ENCODE measurements around the gene TSEN15. TPM values are rescaled to one million over a fixed set of nuclear protein-coding genes. Genes with fewer than 3 reads are reported as not detected.

Gene TSEN15
- total and polyA plus RNA-seq, 2 donors = 30.1 to 41.4 TPM

- Histone ChIP-seq H3K4me1 (ENCODE audit: control insufficient read depth in 2 of 2, insufficient read depth in 2 of 2, low read length in 2 of 2) (no peaks in the 10 kb centered on the region), H3K9me3 (ENCODE audit: control insufficient read depth in 2 of 2, insufficient read depth in 1 of 2, low read length in 1 of 2) (no peaks in the 10 kb centered on the region), H3K27me3 (ENCODE audit: control insufficient read depth in 2 of 2, insufficient read depth in 1 of 2, low read length in 1 of 2) (peaks cover 0 to 3% of the 10 kb centered on the region in 2 donors), H3K36me3 (ENCODE audit: control insufficient read depth in 2 of 2, insufficient read depth in 2 of 2, low read length in 1 of 2) (no peaks in the 10 kb centered on the region), H3K4me3 (ENCODE audit: low read length in 2 of 2) (no peak overlapping the region), H3K27ac (ENCODE audit: low read depth in 1 of 2, low read length in 1 of 2) (no peak overlapping the region)
- DNase-seq (ENCODE audit: low read depth in 6 of 9, low spot score in 9 of 9) = peak in 1 of 9 donors; percentile 8
- 94% methylated on average over 1 of the region's 1 CpG for WGBS
Measured at GRCh38 chr1:184025242-184025675, 26.3 kb upstream of the TSEN15 start.

DNA sequence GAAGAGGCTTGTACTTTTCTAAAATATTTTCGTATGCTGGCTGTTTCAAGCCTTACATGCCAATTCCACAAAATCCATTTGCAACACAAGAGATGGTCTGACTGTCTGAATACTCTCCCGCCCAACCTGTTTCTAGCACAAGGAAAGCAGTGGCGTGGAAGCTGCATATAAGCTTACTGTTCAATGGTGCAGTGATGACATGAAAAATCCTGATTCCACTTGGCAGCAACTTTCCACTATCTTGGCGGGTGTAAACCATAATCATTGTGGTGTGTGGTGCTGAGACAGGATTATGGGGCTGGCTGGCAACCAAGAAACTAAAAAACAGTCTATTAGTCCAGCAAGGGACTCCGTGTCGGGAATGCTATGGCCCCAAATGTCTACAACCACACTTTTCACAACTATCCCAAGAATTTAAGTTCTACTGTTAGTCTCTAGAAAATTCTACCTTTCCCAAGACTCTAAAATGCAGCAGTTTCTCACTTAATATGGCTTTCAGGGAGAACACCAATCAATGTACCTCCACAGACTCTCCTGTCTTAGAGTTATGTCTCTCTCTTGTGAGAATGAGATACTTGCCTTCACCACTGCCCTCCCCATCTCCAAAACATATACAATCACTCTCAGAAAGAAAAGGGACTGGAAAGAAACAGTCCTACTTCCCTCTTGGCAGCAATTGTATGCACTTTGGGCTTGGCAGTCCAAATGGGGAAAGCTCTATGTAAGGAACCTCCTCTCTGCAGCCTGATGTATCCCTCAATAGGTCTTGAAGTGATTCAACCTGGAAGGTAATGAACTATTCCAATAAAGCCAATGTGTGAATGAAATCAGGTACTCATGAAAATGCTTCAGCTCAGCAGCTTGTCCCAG, 23.5 kb upstream of the TSEN15 start:
- H3K27me3 ChIP-seq (ENCODE audit: control insufficient read depth in 2 of 2, insufficient read depth in 1 of 2, low read length in 1 of 2) = peaks cover 3 to 13% of the 10 kb centered on the region in 2 donors
- no peak overlapping the region for H3K4me3 ChIP-seq (ENCODE audit: low read length in 2 of 2)
- no peaks in the 10 kb centered on the region for H3K36me3 ChIP-seq (ENCODE audit: control insufficient read depth in 2 of 2, insufficient read depth in 2 of 2, low read length in 1 of 2)
- no peak overlapping the region for H3K27ac ChIP-seq (ENCODE audit: low read depth in 1 of 2, low read length in 1 of 2)
- H3K4me1 ChIP-seq (ENCODE audit: control insufficient read depth in 2 of 2, insufficient read depth in 2 of 2, low read length in 2 of 2) = no peaks in the 10 kb centered on the region
- 80% methylated on average over 6 of the region's 6 CpGs for WGBS
- DNase-seq (ENCODE audit: low read depth in 6 of 9, low spot score in 9 of 9) = no peak
- H3K9me3 ChIP-seq (ENCODE audit: control insufficient read depth in 2 of 2, insufficient read depth in 1 of 2, low read length in 1 of 2) = no peaks in the 10 kb centered on the region

DNA sequence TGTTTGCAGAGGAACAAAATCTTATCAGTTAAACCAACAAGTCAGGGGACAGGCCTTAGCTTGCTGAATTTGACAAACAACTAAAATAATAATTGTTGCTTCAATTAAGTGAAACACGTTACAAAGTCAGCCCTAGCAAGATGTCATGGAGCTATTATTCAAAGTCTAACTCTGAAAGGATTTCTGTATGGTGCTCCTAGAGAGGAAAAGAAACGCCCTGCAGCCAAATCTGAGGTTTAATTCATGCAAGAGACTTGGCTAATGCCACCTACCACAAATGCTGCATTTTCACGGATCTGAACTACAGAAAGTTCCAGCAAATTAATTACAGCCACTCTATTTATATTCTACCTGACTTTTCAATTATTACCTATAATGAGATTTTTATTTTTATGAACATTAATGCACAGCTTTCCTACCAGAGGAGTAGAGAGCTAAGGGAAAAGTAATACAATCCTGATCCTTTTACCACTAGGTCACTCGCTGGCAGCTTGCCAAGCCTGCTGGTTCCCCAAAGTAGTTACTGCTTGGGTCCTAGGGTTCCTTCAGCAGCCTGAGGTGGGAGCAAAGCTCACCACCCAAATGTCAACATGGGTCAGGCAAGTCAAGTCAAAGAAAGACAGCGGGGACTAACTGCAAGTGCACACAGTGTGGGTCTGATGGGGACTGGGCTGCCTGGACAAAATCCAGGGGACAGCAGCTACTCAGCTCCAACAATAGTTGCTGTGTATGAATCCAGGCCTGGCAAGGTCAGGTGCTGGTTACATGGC, 22.5 kb upstream of the TSEN15 start:
- H3K4me1 ChIP-seq (ENCODE audit: control insufficient read depth in 2 of 2, insufficient read depth in 2 of 2, low read length in 2 of 2) = no peaks in the 10 kb centered on the region
- no peak overlapping the region for H3K27ac ChIP-seq (ENCODE audit: low read depth in 1 of 2, low read length in 1 of 2)
- WGBS = 93% methylated on average over 5 of the region's 5 CpGs
- no peaks in the 10 kb centered on the region for H3K9me3 ChIP-seq (ENCODE audit: control insufficient read depth in 2 of 2, insufficient read depth in 1 of 2, low read length in 1 of 2)
- DNase-seq (ENCODE audit: low read depth in 6 of 9, low spot score in 9 of 9) = no peak
- peaks cover 3 to 21% of the 10 kb centered on the region in 2 donors for H3K27me3 ChIP-seq (ENCODE audit: control insufficient read depth in 2 of 2, insufficient read depth in 1 of 2, low read length in 1 of 2)
- no peaks in the 10 kb centered on the region for H3K36me3 ChIP-seq (ENCODE audit: control insufficient read depth in 2 of 2, insufficient read depth in 2 of 2, low read length in 1 of 2)
- H3K4me3 ChIP-seq (ENCODE audit: low read length in 2 of 2) = no peak overlapping the region

DNA sequence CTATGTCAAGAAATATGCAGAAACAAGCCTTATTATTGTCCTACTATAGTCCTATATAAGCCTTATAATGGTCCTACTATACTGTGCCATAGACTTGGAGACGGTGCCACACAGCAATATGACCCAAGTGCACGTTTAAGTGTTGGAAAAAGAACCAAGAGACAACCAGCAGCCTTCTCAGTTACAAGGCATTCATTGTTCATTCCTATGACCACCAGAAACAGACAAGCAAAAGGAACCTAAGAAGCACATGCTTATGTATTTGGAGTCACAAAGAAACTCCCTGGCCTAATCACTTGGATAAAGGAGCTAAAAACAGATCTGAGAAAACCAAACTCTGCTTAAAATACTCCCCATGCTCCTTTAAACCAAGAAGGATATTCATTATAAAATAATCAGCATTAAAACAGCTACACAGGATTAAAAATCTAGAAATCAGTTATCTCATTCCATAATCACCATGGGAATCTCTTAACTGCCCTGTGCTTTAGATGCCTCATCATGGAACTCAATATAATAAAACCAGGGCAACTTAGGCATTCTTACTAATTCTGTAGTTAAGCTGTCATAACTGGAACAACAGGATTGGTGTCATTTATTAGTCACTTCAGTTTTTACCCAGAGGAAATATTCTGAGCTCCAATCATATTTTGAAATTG, 21.0 kb upstream of the TSEN15 start:
- Histone ChIP-seq H3K27me3 (ENCODE audit: control insufficient read depth in 2 of 2, insufficient read depth in 1 of 2, low read length in 1 of 2) (peaks cover 8 to 34% of the 10 kb centered on the region in 2 donors), H3K4me3 (ENCODE audit: low read length in 2 of 2) (no peak overlapping the region), H3K9me3 (ENCODE audit: control insufficient read depth in 2 of 2, insufficient read depth in 1 of 2, low read length in 1 of 2) (no peaks in the 10 kb centered on the region), H3K4me1 (ENCODE audit: control insufficient read depth in 2 of 2, insufficient read depth in 2 of 2, low read length in 2 of 2) (no peaks in the 10 kb centered on the region), H3K27ac (ENCODE audit: low read depth in 1 of 2, low read length in 1 of 2) (no peak overlapping the region), H3K36me3 (ENCODE audit: control insufficient read depth in 2 of 2, insufficient read depth in 2 of 2, low read length in 1 of 2) (no peaks in the 10 kb centered on the region)
- DNase-seq (ENCODE audit: low read depth in 6 of 9, low spot score in 9 of 9) = no peak
- WGBS = 88% methylated on average over 2 of the region's 2 CpGs

- H3K9me3 ChIP-seq (ENCODE audit: control insufficient read depth in 2 of 2, insufficient read depth in 1 of 2, low read length in 1 of 2) = no peaks in the 10 kb centered on the region
- DNase-seq (ENCODE audit: low read depth in 6 of 9, low spot score in 9 of 9) = no peak
- no peak overlapping the region for H3K4me3 ChIP-seq (ENCODE audit: low read length in 2 of 2)
- 92% methylated on average over 1 of the region's 1 CpG for WGBS
- peaks cover 0 to under 1% of the 10 kb centered on the region in 2 donors for H3K4me1 ChIP-seq (ENCODE audit: control insufficient read depth in 2 of 2, insufficient read depth in 2 of 2, low read length in 2 of 2)
- H3K36me3 ChIP-seq (ENCODE audit: control insufficient read depth in 2 of 2, insufficient read depth in 2 of 2, low read length in 1 of 2) = no peaks in the 10 kb centered on the region
- H3K27ac ChIP-seq (ENCODE audit: low read depth in 1 of 2, low read length in 1 of 2) = no peak overlapping the region
- H3K27me3 ChIP-seq (ENCODE audit: control insufficient read depth in 2 of 2, insufficient read depth in 1 of 2, low read length in 1 of 2) = peaks cover 10 to 39% of the 10 kb centered on the region in 2 donors
Measured at GRCh38 chr1:184031092-184031408, 20.5 kb upstream of the TSEN15 start.

GRCh38 chr1:184031409-184032107, 20.0 kb upstream of the TSEN15 start:
- Histone ChIP-seq H3K4me1 (ENCODE audit: control insufficient read depth in 2 of 2, insufficient read depth in 2 of 2, low read length in 2 of 2) (peaks cover under 1 to 5% of the 10 kb centered on the region in 2 donors), H3K9me3 (ENCODE audit: control insufficient read depth in 2 of 2, insufficient read depth in 1 of 2, low read length in 1 of 2) (no peaks in the 10 kb centered on the region), H3K36me3 (ENCODE audit: control insufficient read depth in 2 of 2, insufficient read depth in 2 of 2, low read length in 1 of 2) (no peaks in the 10 kb centered on the region), H3K27ac (ENCODE audit: low read depth in 1 of 2, low read length in 1 of 2) (no peak overlapping the region), H3K4me3 (ENCODE audit: low read length in 2 of 2) (no peak overlapping the region), H3K27me3 (ENCODE audit: control insufficient read depth in 2 of 2, insufficient read depth in 1 of 2, low read length in 1 of 2) (peaks cover 15 to 44% of the 10 kb centered on the region in 2 donors)
- WGBS = 95% methylated on average over 8 of the region's 8 CpGs
- DNase-seq (ENCODE audit: low read depth in 6 of 9, low spot score in 9 of 9) = no peak

DNA sequence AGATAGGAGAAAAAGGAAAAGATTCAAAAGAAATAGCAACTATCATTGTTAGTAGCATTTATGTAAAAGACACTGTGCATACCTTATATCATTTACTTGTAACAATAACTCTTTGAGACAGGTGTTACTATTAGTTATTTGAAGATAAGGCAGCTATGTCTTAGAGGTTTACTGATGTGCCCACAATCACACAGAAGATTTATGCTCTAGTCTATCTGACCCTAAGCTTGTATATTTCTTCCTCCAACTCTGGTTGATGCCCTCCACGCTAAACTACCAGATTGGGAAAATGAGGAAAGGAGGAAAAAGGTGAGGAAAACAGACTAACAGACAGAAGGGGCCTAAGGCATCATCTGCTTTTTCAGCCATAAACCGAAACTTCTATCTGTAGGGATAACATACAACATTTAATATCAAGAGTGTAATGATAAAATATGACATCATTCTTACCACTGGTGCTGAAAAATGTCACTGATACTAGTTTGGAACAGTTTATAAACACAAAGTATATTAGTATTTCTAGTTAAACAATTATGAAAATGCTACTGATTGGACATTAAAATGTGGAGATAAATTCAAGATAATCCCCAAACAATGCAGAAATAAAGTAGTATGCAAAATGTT, 19.1 kb upstream of the TSEN15 start:
- peaks cover 7 to 9% of the 10 kb centered on the region in 2 donors for H3K4me1 ChIP-seq (ENCODE audit: control insufficient read depth in 2 of 2, insufficient read depth in 2 of 2, low read length in 2 of 2)
- H3K36me3 ChIP-seq (ENCODE audit: control insufficient read depth in 2 of 2, insufficient read depth in 2 of 2, low read length in 1 of 2) = no peaks in the 10 kb centered on the region
- no peak overlapping the region for H3K4me3 ChIP-seq (ENCODE audit: low read length in 2 of 2)
- no peak overlapping the region for H3K27ac ChIP-seq (ENCODE audit: low read depth in 1 of 2, low read length in 1 of 2)
- WGBS = 74% methylated on average over 2 of the region's 2 CpGs
- H3K9me3 ChIP-seq (ENCODE audit: control insufficient read depth in 2 of 2, insufficient read depth in 1 of 2, low read length in 1 of 2) = no peaks in the 10 kb centered on the region
- no peak for DNase-seq (ENCODE audit: low read depth in 6 of 9, low spot score in 9 of 9)
- peaks cover 21 to 52% of the 10 kb centered on the region in 2 donors for H3K27me3 ChIP-seq (ENCODE audit: control insufficient read depth in 2 of 2, insufficient read depth in 1 of 2, low read length in 1 of 2)

GRCh38 chr1:184032930-184033418, 18.6 kb upstream of the TSEN15 start:
- H3K36me3 ChIP-seq (ENCODE audit: control insufficient read depth in 2 of 2, insufficient read depth in 2 of 2, low read length in 1 of 2) = no peaks in the 10 kb centered on the region
- 98% methylated on average over 3 of the region's 3 CpGs for WGBS

More at GRCh38 chr1:184032930-184033418, 18.6 kb upstream of the TSEN15 start:
- Histone ChIP-seq H3K4me3 (ENCODE audit: low read length in 2 of 2) (no peak overlapping the region), H3K4me1 (ENCODE audit: control insufficient read depth in 2 of 2, insufficient read depth in 2 of 2, low read length in 2 of 2) (peaks cover 7 to 10% of the 10 kb centered on the region in 2 donors), H3K9me3 (ENCODE audit: control insufficient read depth in 2 of 2, insufficient read depth in 1 of 2, low read length in 1 of 2) (no peaks in the 10 kb centered on the region), H3K27ac (ENCODE audit: low read depth in 1 of 2, low read length in 1 of 2) (no peak overlapping the region), H3K27me3 (ENCODE audit: control insufficient read depth in 2 of 2, insufficient read depth in 1 of 2, low read length in 1 of 2) (peaks cover 27 to 57% of the 10 kb centered on the region in 2 donors)
- DNase-seq (ENCODE audit: low read depth in 6 of 9, low spot score in 9 of 9) = no peak

Data from thymus (tissue), 11 donors.